ENCODE results near the gene SMR3B.

SMR3B gene

DNA sequence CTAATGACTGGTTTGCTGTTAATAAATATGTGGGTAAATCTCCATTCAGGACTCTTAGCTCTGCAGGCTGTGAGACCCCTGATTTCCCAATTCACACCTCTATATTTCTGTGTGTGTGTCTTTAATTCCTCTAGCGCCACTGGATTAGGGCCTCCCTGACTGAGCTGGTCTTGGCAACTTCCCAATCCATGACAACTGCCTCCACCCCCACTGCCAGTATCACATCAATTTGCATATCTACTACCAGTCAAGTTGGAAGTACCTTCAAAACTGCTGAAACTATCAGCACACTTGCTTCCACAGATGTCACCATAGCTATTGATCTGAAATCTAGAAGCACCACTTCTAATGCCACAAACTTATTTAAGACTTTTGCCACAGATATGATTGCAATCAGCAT is 42.4 kb downstream of the SMR3B start:
- Histone ChIP-seq H3K79me1 (ENCODE audit: low read length) (no peaks in the 10 kb centered on the region), H3K27ac (ENCODE audit: low read depth, low read length) (no peak overlapping the region), H3K56ac (ENCODE audit: low read length) (no peak overlapping the region), H2BK5ac (ENCODE audit: low read length) (no peak overlapping the region), H3K4me3 (ENCODE audit: low read length) (no peak overlapping the region), H4K5ac (ENCODE audit: low read length) (no peak overlapping the region), H3K4me1 (ENCODE audit: control insufficient read depth, low read depth, low read length) (no peaks in the 10 kb centered on the region), H3K18ac (ENCODE audit: low read length) (no peak overlapping the region), H3K9ac (ENCODE audit: low read length) (no peak overlapping the region), H3K79me2 (ENCODE audit: control insufficient read depth, insufficient read depth, low read length) (no peaks in the 10 kb centered on the region), H3K4ac (ENCODE audit: low read depth, low read length) (no peak overlapping the region), H3K23ac (ENCODE audit: low read length) (no peak overlapping the region), H3K4me2 (ENCODE audit: low read length) (no peak overlapping the region), H4K8ac (ENCODE audit: low read depth, low read length) (no peak overlapping the region), H2BK15ac (replicated peaks; ENCODE audit: low read depth) (no peak overlapping the region), H3K27me3 (ENCODE audit: insufficient read depth, low read length, poor library complexity) (no peaks in the 10 kb centered on the region), H2BK120ac (ENCODE audit: low read depth, low read length) (no peak overlapping the region), H2AK5ac (ENCODE audit: low read length) (no peak overlapping the region), H3K36me3 (ENCODE audit: control insufficient read depth, insufficient read depth, low read length) (no peaks in the 10 kb centered on the region)
- WGBS (ENCODE audit: extremely low coverage, insufficient coverage, low lambda C conversion rate) = no CpG with 5 or more reads among the region's 1 CpG
- no peak for DNase-seq

- Histone ChIP-seq H3K23ac (ENCODE audit: low read length) (no peak overlapping the region), H2BK120ac (ENCODE audit: low read depth, low read length) (no peak overlapping the region), H3K79me1 (ENCODE audit: low read length) (no peaks in the 10 kb centered on the region), H3K27ac (ENCODE audit: low read depth, low read length) (no peak overlapping the region), H3K4ac (ENCODE audit: low read depth, low read length) (no peak overlapping the region), H2BK5ac (ENCODE audit: low read length) (no peak overlapping the region), H3K79me2 (ENCODE audit: control insufficient read depth, insufficient read depth, low read length) (no peaks in the 10 kb centered on the region), H3K36me3 (ENCODE audit: control insufficient read depth, insufficient read depth, low read length) (no peaks in the 10 kb centered on the region), H3K9ac (ENCODE audit: low read length) (no peak overlapping the region), H3K27me3 (ENCODE audit: insufficient read depth, low read length, poor library complexity) (no peaks in the 10 kb centered on the region), H4K8ac (ENCODE audit: low read depth, low read length) (no peak overlapping the region), H3K18ac (ENCODE audit: low read length) (no peak overlapping the region), H3K4me3 (ENCODE audit: low read length) (no peak overlapping the region), H3K4me2 (ENCODE audit: low read length) (no peak overlapping the region), H2BK15ac (replicated peaks; ENCODE audit: low read depth) (no peak overlapping the region), H2AK5ac (ENCODE audit: low read length) (no peak overlapping the region), H3K56ac (ENCODE audit: low read length) (no peak overlapping the region), H3K4me1 (ENCODE audit: control insufficient read depth, low read depth, low read length) (no peaks in the 10 kb centered on the region), H4K5ac (ENCODE audit: low read length) (no peak overlapping the region)
- DNase-seq = no peak
Observed at GRCh38 chr4:70426789-70427188, 43.9 kb downstream of the SMR3B start.

DNA sequence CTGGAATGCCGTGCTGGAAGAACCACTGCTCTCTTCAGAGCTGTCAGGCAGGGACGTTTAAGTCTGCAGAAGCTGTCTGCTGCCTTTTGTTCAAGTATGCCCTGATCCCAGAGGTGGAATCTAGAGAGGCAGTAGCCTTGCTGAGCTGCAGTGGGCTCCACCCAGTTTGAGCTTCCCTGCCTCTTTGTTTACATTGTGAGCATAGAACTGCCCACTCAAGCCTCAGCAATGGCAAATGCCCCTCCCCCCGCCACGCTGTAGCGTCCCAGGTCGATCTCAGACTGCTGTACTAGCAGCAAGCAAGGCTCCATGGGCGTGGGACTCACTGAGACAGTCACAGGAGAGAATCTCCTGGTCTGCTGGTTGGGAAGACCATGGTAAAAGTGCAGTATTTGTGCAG is 54.3 kb downstream of the SMR3B start:
- no peaks in the 10 kb centered on the region for H3K4me1 ChIP-seq (ENCODE audit: control insufficient read depth, low read depth, low read length)
- no peak overlapping the region for H3K4ac ChIP-seq (ENCODE audit: low read depth, low read length)
- H3K18ac ChIP-seq (ENCODE audit: low read length) = no peak overlapping the region
- H2BK5ac ChIP-seq (ENCODE audit: low read length) = no peak overlapping the region
- no peak overlapping the region for H2AK5ac ChIP-seq (ENCODE audit: low read length)
- H3K23ac ChIP-seq (ENCODE audit: low read length) = no peak overlapping the region
- H2BK15ac ChIP-seq (replicated peaks; ENCODE audit: low read depth) = no peak overlapping the region
- no peak overlapping the region for H3K27ac ChIP-seq (ENCODE audit: low read depth, low read length)
- WGBS (ENCODE audit: extremely low coverage, insufficient coverage, low lambda C conversion rate) = no CpG with 5 or more reads among the region's 7 CpGs
- no peak overlapping the region for H4K5ac ChIP-seq (ENCODE audit: low read length)
- H3K56ac ChIP-seq (ENCODE audit: low read length) = no peak overlapping the region
- no peak overlapping the region for H3K4me3 ChIP-seq (ENCODE audit: low read length)
- H3K36me3 ChIP-seq (ENCODE audit: control insufficient read depth, insufficient read depth, low read length) = no peaks in the 10 kb centered on the region
- H3K27me3 ChIP-seq (ENCODE audit: insufficient read depth, low read length, poor library complexity) = no peaks in the 10 kb centered on the region
- peak; percentile 38 for DNase-seq
- H3K79me1 ChIP-seq (ENCODE audit: low read length) = no peaks in the 10 kb centered on the region
- no peak overlapping the region for H4K8ac ChIP-seq (ENCODE audit: low read depth, low read length)
- H3K4me2 ChIP-seq (ENCODE audit: low read length) = no peak overlapping the region
- no peak overlapping the region for H2BK120ac ChIP-seq (ENCODE audit: low read depth, low read length)
- H3K9ac ChIP-seq (ENCODE audit: low read length) = no peak overlapping the region
- no peaks in the 10 kb centered on the region for H3K79me2 ChIP-seq (ENCODE audit: control insufficient read depth, insufficient read depth, low read length)

Measured in mesendoderm (in vitro differentiated cells).